Measurements from ENCODE around the gene FAR2.

GRCh38 chr12:29148596-29148910 is 525 bp upstream of the FAR2 start:
- TF ChIP-seq TAF1 (IDR thresholded peaks at IDR 0.05; ENCODE audit: low read depth, low read length) (no peak), POLR2AphosphoS5 (IDR thresholded peaks at IDR 0.05; ENCODE audit: low read depth, low read length) (no peak), POLR2A (IDR thresholded peaks at IDR 0.05; ENCODE audit: low read depth, low read length) (no peak)

Measured in GM12891 (cell line).